HepG2 (cell line): Measurements from ENCODE around the gene PSMC3IP. TPM values are rescaled to one million over a fixed set of nuclear protein-coding genes. Genes with fewer than 3 reads are reported as not detected.
A peak's percentile ranks its signal among the peaks of the same experiment; 100 is the strongest.

Experiments
- ATF2 ChIP-seq: sonication (generic); formaldehyde crosslinking; IDR thresholded peaks from 2 replicates; pipeline ENCODE4 v1.4.0; 2020; ENCODE audit warnings: missing genetic modification reagents
- ATF7 ChIP-seq, 2 experiments: fragments of 450-650 bp in 1 of 2; sonication (generic) in 1 of 2; formaldehyde crosslinking in 1 of 2; IDR thresholded peaks; 2 replicates each; pipeline versions ENCODE4 v1.4.0 to v1.6.1; 2016 to 2020; ENCODE audit warnings: antibody characterized with exemption in 1 of 2, mild to moderate bottlenecking in 1 of 2, missing genetic modification reagents in 1 of 2
- IRF9 ChIP-seq: sonication (generic); formaldehyde crosslinking; IDR thresholded peaks from 2 replicates; pipeline ENCODE4 v1.8.0; 2022; ENCODE audit warnings: missing genetic modification reagents, mild to moderate bottlenecking, borderline replicate concordance
- MBNL3 ChIP-seq: fragments of 250-450 bp; sonication (Bioruptor Pico); conservative IDR thresholded peaks from 2 replicates; pipeline ENCODE4 v1.8.0; 2022; ENCODE audit warnings: mild to moderate bottlenecking, inconsistent platforms
- MXD1 ChIP-seq: sonication (generic); formaldehyde crosslinking; IDR thresholded peaks from 2 replicates; pipeline ENCODE4 v1.4.0; 2020; ENCODE audit warnings: mild to moderate bottlenecking, missing genetic modification reagents
- NFKB2 ChIP-seq: sonication (generic); formaldehyde crosslinking; IDR thresholded peaks from 2 replicates; pipeline ENCODE4 v1.4.0; 2020; ENCODE audit warnings: missing genetic modification reagents, borderline replicate concordance
- NR2F1 ChIP-seq, 2 experiments: fragments of 450-650 bp in 1 of 2; formaldehyde crosslinking in 1 of 2; IDR thresholded peaks; 2 replicates each; pipeline versions ENCODE4 v1.5.0 to v1.6.1; 2016 to 2020; ENCODE audit warnings: mild to moderate bottlenecking in 1 of 2, missing compliant biosample characterization in 1 of 2, missing genetic modification reagents in 1 of 2, moderate library complexity in 1 of 2
- PCBP2 ChIP-seq: fragments of 200-400 bp; formaldehyde crosslinking; optimal IDR thresholded peaks from 2 replicates; pipeline ENCODE3; 2018; ENCODE audit warnings: low read length, low read depth; ENCODE audit not compliant: poor library complexity, severe bottlenecking
- SAFB2 ChIP-seq: sonication (generic); formaldehyde crosslinking; IDR thresholded peaks from 2 replicates; pipeline ENCODE4 v1.5.1; 2020; ENCODE audit warnings: missing genetic modification reagents, low read depth, mild to moderate bottlenecking, borderline replicate concordance
- SNAI1 ChIP-seq: sonication (generic); formaldehyde crosslinking; IDR thresholded peaks from 2 replicates; pipeline ENCODE4 v1.5.0; 2020; ENCODE audit warnings: mild to moderate bottlenecking, missing genetic modification reagents, borderline replicate concordance
- SNAPC2 ChIP-seq: sonication (generic); formaldehyde crosslinking; IDR thresholded peaks from 2 replicates; pipeline ENCODE4 v1.8.1; 2022; ENCODE audit warnings: mild to moderate bottlenecking, missing genetic modification reagents
- SPEN ChIP-seq: sonication (generic); formaldehyde crosslinking; IDR thresholded peaks from 2 replicates; pipeline ENCODE4 v1.5.1; 2020; ENCODE audit warnings: low read depth, mild to moderate bottlenecking, missing genetic modification reagents
- YEATS4 ChIP-seq: sonication (generic); formaldehyde crosslinking; IDR thresholded peaks from 2 replicates; pipeline ENCODE4 v1.4.0; 2020; ENCODE audit warnings: missing genetic modification reagents, borderline replicate concordance
- ZNF20 ChIP-seq: sonication (generic); formaldehyde crosslinking; IDR thresholded peaks from 2 replicates; pipeline ENCODE4 v1.4.0; 2020; ENCODE audit warnings: mild to moderate bottlenecking, moderate library complexity, missing genetic modification reagents
- ZNF547 ChIP-seq: sonication (generic); formaldehyde crosslinking; IDR thresholded peaks from 2 replicates; pipeline ENCODE4 v1.5.1; 2020; ENCODE audit warnings: mild to moderate bottlenecking, missing genetic modification reagents
- ZNF609 ChIP-seq: sonication (generic); formaldehyde crosslinking; IDR thresholded peaks from 2 replicates; pipeline ENCODE4 v1.4.0; 2020; ENCODE audit warnings: mild to moderate bottlenecking, missing genetic modification reagents, borderline replicate concordance
- ZNF644 ChIP-seq: IDR thresholded peaks from 2 replicates; pipeline ENCODE4 v1.6.1; 2016; ENCODE audit warnings: low read depth
- ZNF776 ChIP-seq: sonication (generic); formaldehyde crosslinking; IDR thresholded peaks from 2 replicates; pipeline ENCODE4 v1.4.0; 2020; ENCODE audit warnings: mild to moderate bottlenecking, missing genetic modification reagents
- ZNF816 ChIP-seq: sonication (generic); formaldehyde crosslinking; IDR thresholded peaks from 2 replicates; pipeline ENCODE4 v1.8.0; 2022; ENCODE audit warnings: missing genetic modification reagents, mild to moderate bottlenecking, borderline replicate concordance
- polyA plus RNA-seq, 8 experiments: library from polyadenylated mRNA; depleted of rRNA in 3 of 8; stranded (reverse) in 7 of 8; unstranded in 1 of 8; fragments of >200 nt; fragmentation: Illumina TruSeq in 4 of 8; extraction: Trizol in 4 of 8; gene quantifications; 2 replicates each; pipeline versions ENCODE4 v1.2.1 to v1.2.3, GENCODE V29; 2011 to 2016; ENCODE audit warnings: low read depth in 4 of 8, missing spikeins in 1 of 8, mixed read lengths in 1 of 8; ENCODE audit not compliant: insufficient read depth in 1 of 8
- total RNA-seq, 5 experiments: library from RNA; depleted of rRNA; stranded (reverse); fragments of >200 nt; fragmentation: Illumina TruSeq; extraction: Trizol; gene quantifications; 2 replicates each; pipeline ENCODE4 v1.2.3, GENCODE V29; 2016; ENCODE audit warnings: low read depth in 1 of 5

Gene PSMC3IP
- total and polyA plus RNA-seq, 2 of the 13 experiments (the other 11 are each of a cell fraction or from before 2014, with no cell fraction given): 6.5 to 22.4 TPM

GRCh38 chr17:42562388-42563142, 15.0 kb downstream of the PSMC3IP start (continued):
- TF ChIP-seq ATF7 (IDR thresholded peaks at IDR 0.05) (no peak), ATF7 (CRISPR knock-in tag; IDR thresholded peaks at IDR 0.05) (no peak), YEATS4 (CRISPR knock-in tag) (peak; percentile 15; the same call in 1 of the 2 replicates), ZNF609 (CRISPR knock-in tag) (peak; percentile 31; the same call in 1 of the 2 replicates), SNAI1 (CRISPR knock-in tag) (peak; percentile 90; the same call in 1 of the 2 replicates), SPEN (CRISPR knock-in tag) (peak; percentile 64; the same call in 1 of the 2 replicates), SNAPC2 (CRISPR knock-in tag) (no peak), MBNL3 (CRISPR knock-in tag) (no peak), SAFB2 (CRISPR knock-in tag) (peak; percentile 22; the same call in 1 of the 2 replicates), NFKB2 (no peak; the same call in 1 of the 2 replicates), PCBP2 (no peak), IRF9 (CRISPR knock-in tag) (no peak; the same call in 1 of the 2 replicates), ZNF20 (CRISPR knock-in tag) (no peak), ZNF816 (CRISPR knock-in tag) (no peak), ZNF547 (CRISPR knock-in tag) (peak; percentile 45; the same call in 1 of the 2 replicates), ATF2 (no peak; the same call in 1 of the 2 replicates), ZNF776 (CRISPR knock-in tag) (no peak), NR2F1 (CRISPR knock-in tag; IDR thresholded peaks at IDR 0.05) (peak in 1 of 2 experiments; percentile 36; a peak in 1 of 4 replicates), ZNF644 (0 out of 2 replicates have a peak, but pooled peaks have one; percentile 3), MXD1 (peak; percentile 58; the same call in 1 of the 2 replicates)
